ENCODE results near the gene AK1. TPM values are rescaled to one million over a fixed set of nuclear protein-coding genes. Genes with fewer than 3 reads are reported as not detected.
"Not testable (repeated sequence)": the region's sequence is repeated elsewhere in the genome, so short reads cannot be mapped to it uniquely, and the experiment has no call there.

Gene AK1
- total and polyA plus RNA-seq, 10 of the 15 experiments (the other 5 are each of a cell fraction or from before 2014, with no cell fraction given), result 0.23 to 3.1 (median 1.8) TPM

GRCh38 chr9:127845619-127846018, 31.9 kb downstream of the AK1 start:
- FAIRE-seq; SMC1A ChIA-PET (ENCODE audit: uncharacterized antibody, unreplicated experiment); H3K4me2 ChIP-seq (ENCODE audit: control insufficient read depth, insufficient read depth); BruUV-seq (replicated peaks); H3K27ac ChIP-seq (ENCODE audit: control insufficient read depth, insufficient read depth); in situ Hi-C loops (cut with MboI); H3K36me3 ChIP-seq (ENCODE audit: control insufficient read depth in 2 of 2, insufficient read depth in 2 of 2, low read length in 1 of 2); H4K20me1 ChIP-seq (ENCODE audit: control insufficient read depth, insufficient read depth); H3K79me2 ChIP-seq (ENCODE audit: control insufficient read depth, insufficient read depth, low read length); intact Hi-C loops (cut with micrococcal nuclease; ENCODE audit: unreplicated experiment); H2AFZ ChIP-seq (ENCODE audit: control insufficient read depth, low read depth, low read length); DNase-seq (ENCODE audit: low read depth, low spot score); H3K9me3 ChIP-seq (replicated peaks; ENCODE audit: control insufficient read depth, insufficient read depth, low read length); ATAC-seq; H3K4me1 ChIP-seq (ENCODE audit: control insufficient read depth, insufficient read depth, low read length); H3K9ac ChIP-seq (ENCODE audit: control insufficient read depth, insufficient read depth, low read length); H3K27me3 ChIP-seq (replicated peaks in 1 of 2; ENCODE audit: control insufficient read depth in 2 of 2, insufficient read depth in 2 of 2, low read length in 1 of 2); H3K4me3 ChIP-seq: not testable (repeated sequence)
- RAD21 ChIA-PET (ENCODE audit: unreplicated experiment), result interaction anchor here (0.6 to 1.2 kb wide), 2 partner anchors 110 to 886 kb away, joined by 3 to 5 read pairs; partner anchors contain the start of gene TOR2A
- POLR2A ChIA-PET, result interaction anchor here (0.5 to 0.6 kb wide), 2 partner anchors 101 to 697 kb away, joined by 3 read pairs; no protein-coding TSS in a partner anchor
- CTCF ChIA-PET, result interaction anchor here (0.7 to 1.1 kb wide), 2 partner anchors 15 to 24 kb away, joined by 3 to 4 read pairs; no protein-coding TSS in a partner anchor
- 68% methylated on average over 4 of the region's 4 CpGs for WGBS (ENCODE audit: insufficient coverage, insufficient replicate concordance, low lambda C conversion rate, missing lambda C conversion rate)

GRCh38 chr9:127844821-127845359, 32.6 kb downstream of the AK1 start:
- Histone ChIP-seq H3K4me1 (ENCODE audit: control insufficient read depth, insufficient read depth, low read length) (no peaks in the 10 kb centered on the region), H2AFZ (ENCODE audit: control insufficient read depth, low read depth, low read length) (no peak overlapping the region), H3K9ac (ENCODE audit: control insufficient read depth, insufficient read depth, low read length) (no peak overlapping the region), H3K79me2 (ENCODE audit: control insufficient read depth, insufficient read depth, low read length) (no peaks in the 10 kb centered on the region), H3K36me3 (ENCODE audit: control insufficient read depth in 2 of 2, insufficient read depth in 2 of 2, low read length in 1 of 2) (no peaks in the 10 kb centered on the region), H3K4me2 (ENCODE audit: control insufficient read depth, insufficient read depth) (no peak overlapping the region), H3K9me3 (replicated peaks; ENCODE audit: control insufficient read depth, insufficient read depth, low read length) (peaks cover 3% of the 10 kb centered on the region; the same call in 2 of the 3 replicates), H4K20me1 (ENCODE audit: control insufficient read depth, insufficient read depth) (no peaks in the 10 kb centered on the region), H3K4me3 (no peak overlapping the region), H3K27me3 (replicated peaks in 1 of 2; ENCODE audit: control insufficient read depth in 2 of 2, insufficient read depth in 2 of 2, low read length in 1 of 2) (no peaks in the 10 kb centered on the region), H3K27ac (ENCODE audit: control insufficient read depth, insufficient read depth) (no peak overlapping the region)
- DNase-seq (ENCODE audit: low read depth, low spot score) (no peak), FAIRE-seq (no peak), ATAC-seq (no peak)
- no peak for TF ChIP-seq EGR1 (IDR thresholded peaks at IDR 0.05; ENCODE audit: borderline replicate concordance in 1 of 2, low read depth in 2 of 2, low read length in 2 of 2)
- TF ChIP-seq MYC (IDR thresholded peaks at IDR 0.05; ENCODE audit: insufficient read depth, insufficient read length, insufficient replicate concordance, low read length, severe bottlenecking), result no peak
- WGBS (ENCODE audit: insufficient coverage, insufficient replicate concordance, low lambda C conversion rate, missing lambda C conversion rate), result 79% methylated on average over 16 of the region's 16 CpGs
- intact Hi-C loops (cut with micrococcal nuclease; ENCODE audit: unreplicated experiment), result no loop called here
- ChIA-PET SMC1A (ENCODE audit: uncharacterized antibody, unreplicated experiment) (no interaction called here), POLR2A (interaction anchor here (0.5 kb wide), 1 partner anchor 189 kb away, joined by 3 read pairs; no protein-coding TSS in a partner anchor), CTCF (interaction anchor here (1.1 kb wide), 1 partner anchor 25 kb away, joined by 4 read pairs; no protein-coding TSS in a partner anchor), RAD21 (ENCODE audit: unreplicated experiment) (interaction anchor here (1.2 kb wide), 1 partner anchor 110 kb away, joined by 3 read pairs; the partner anchor contains the start of gene TOR2A)
- in situ Hi-C loops (cut with MboI), result no loop called here
- no TSS peak for BruUV-seq (replicated peaks)

Data from GM12878 (cell line).